Neural progenitor cell (in vitro differentiated cells): ENCODE data around the gene LRRC8B. TPM values are rescaled to one million over a fixed set of nuclear protein-coding genes. Genes with fewer than 3 reads are reported as not detected.

ENCODE experiments used
- DNase-seq: peaks from one replicate; pipeline ENCODE4 v3.0.0-alpha.2; 2016; ENCODE audit warnings: low spot score
- H2AFZ ChIP-seq: fragments of 200-600 bp; sonication (generic); replicated peaks from 2 replicates; pipeline ENCODE4 v1.6.1; 2016; ENCODE audit warnings: antibody characterized with exemption
- H3F3A ChIP-seq: fragments of 200-600 bp; sonication (generic); 2 replicates; pipeline ENCODE4 v1.6.1; 2016; ENCODE audit warnings: antibody characterized with exemption, low read depth
- H3K27ac ChIP-seq: fragments of 200-600 bp; sonication (generic); 2 replicates; pipeline ENCODE4 v1.5.1; 2016; ENCODE audit warnings: mild to moderate bottlenecking
- H3K27me3 ChIP-seq: fragments of 200-600 bp; sonication (generic); 2 replicates; pipeline ENCODE4 v1.6.1; 2016; ENCODE audit warnings: mild to moderate bottlenecking, moderate library complexity
- H3K36me3 ChIP-seq: fragments of 200-600 bp; sonication (generic); 2 replicates; pipeline ENCODE4 v1.5.1; 2016
- H3K4me1 ChIP-seq: fragments of 200-600 bp; sonication (generic); 2 replicates; pipeline ENCODE4 v1.6.1; 2016; ENCODE audit warnings: mixed run types
- H3K4me2 ChIP-seq: fragments of 200-600 bp; sonication (generic); 2 replicates; pipeline ENCODE4 v1.6.1; 2016
- H3K4me3 ChIP-seq: fragments of 200-600 bp; sonication (generic); 2 replicates; pipeline ENCODE4 v1.5.1; 2016
- H3K79me2 ChIP-seq: fragments of 200-600 bp; sonication (generic); 2 replicates; pipeline ENCODE4 v1.6.1; 2016; ENCODE audit warnings: low read depth
- H3K9ac ChIP-seq: fragments of 200-600 bp; sonication (generic); 2 replicates; pipeline ENCODE4 v1.6.1; 2016
- H3K9me3 ChIP-seq: fragments of 200-600 bp; sonication (generic); 2 replicates; pipeline ENCODE4 v1.5.1; 2016; ENCODE audit warnings: low read depth
- H4K20me1 ChIP-seq: fragments of 200-600 bp; sonication (generic); 2 replicates; pipeline ENCODE4 v1.6.1; 2016; ENCODE audit warnings: low read depth
- H3K27ac Mint-ChIP-seq: 3 replicates; pipeline ENCODE4 v1.8.0; 2021; ENCODE audit warnings: mixed read lengths
- H3K27me3 Mint-ChIP-seq: 2 replicates; pipeline ENCODE4 v1.8.0; 2022; ENCODE audit warnings: low read depth, mild to moderate bottlenecking, inconsistent platforms, moderate library complexity, mixed read lengths; ENCODE audit not compliant: insufficient read depth
- H3K36me3 Mint-ChIP-seq: 3 replicates; pipeline ENCODE4 v1.8.0; 2021; ENCODE audit warnings: mixed read lengths
- H3K4me1 Mint-ChIP-seq: 3 replicates; pipeline ENCODE4 v1.8.0; 2021; ENCODE audit warnings: mixed read lengths
- H3K4me3 Mint-ChIP-seq: 3 replicates; pipeline ENCODE4 v1.8.0; 2021; ENCODE audit warnings: mild to moderate bottlenecking, moderate library complexity, mixed read lengths
- H3K9me3 Mint-ChIP-seq: 3 replicates; pipeline ENCODE4 v1.8.0; 2020; ENCODE audit warnings: mixed read lengths
- EZH2 ChIP-seq: fragments of 200-600 bp; sonication (generic); IDR thresholded peaks from 2 replicates; pipeline ENCODE4 v1.6.1; 2017; ENCODE audit warnings: antibody characterized with exemption, mild to moderate bottlenecking, moderate library complexity
- EZH2phosphoT487 ChIP-seq: fragments of 200-600 bp; sonication (generic); IDR thresholded peaks from 2 replicates; pipeline ENCODE4 v1.6.1; 2017; ENCODE audit warnings: antibody characterized with exemption
- total RNA-seq: library from RNA; depleted of rRNA; stranded (reverse); fragments of >200 nt; gene quantifications from 2 replicates; pipeline ENCODE4 v1.2.3, GENCODE V29; 2015; ENCODE audit warnings: low replicate concordance
- TF ChIP-seq, protein P1 (sequence below): fragments of 200-600 bp; sonication (generic); IDR thresholded peaks from 2 replicates; pipeline ENCODE4 v1.5.1; 2017; ENCODE audit warnings: antibody characterized with exemption, mild to moderate bottlenecking

LRRC8B gene
- total RNA-seq, 1 donor from 2014 or later, result 37.3 TPM

DNA sequence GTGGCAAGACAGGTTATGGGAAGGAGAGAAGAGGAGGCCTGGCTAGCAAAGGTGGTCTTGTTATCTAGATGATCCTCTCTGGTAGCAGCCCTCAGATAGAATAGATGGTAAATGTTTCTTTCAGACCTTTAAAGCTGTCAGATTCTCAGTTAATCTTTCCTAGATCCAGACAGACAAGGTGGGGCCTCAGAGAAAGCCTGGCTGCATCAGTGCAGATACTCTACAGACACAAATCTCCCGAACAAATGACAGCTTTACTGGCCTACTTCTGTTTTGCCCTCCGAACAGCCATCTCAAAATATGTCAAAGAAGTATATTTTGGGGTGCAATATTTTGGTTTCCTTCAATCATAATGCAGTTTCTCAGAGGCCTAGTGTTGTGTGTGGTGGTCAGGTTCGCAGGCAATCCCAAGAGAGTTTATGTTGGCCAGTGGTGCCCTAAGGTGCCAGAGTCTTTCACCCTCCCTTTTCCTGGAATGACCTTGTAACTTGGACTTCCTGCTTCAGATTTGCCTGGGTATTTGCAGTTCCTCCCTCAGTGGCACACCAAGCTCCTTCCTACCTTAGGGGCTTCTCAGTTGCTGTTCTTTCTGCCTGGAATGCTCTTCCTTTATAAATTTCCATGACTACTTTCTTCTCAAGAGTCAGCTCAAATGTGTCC, 7.0 kb downstream of the LRRC8B start:
- no peak for DNase-seq
- peaks cover 16% of the 10 kb centered on the region for H3K36me3 Mint-ChIP-seq
- Histone ChIP-seq H3K27me3 (no peaks in the 10 kb centered on the region), H3K36me3 (no peaks in the 10 kb centered on the region), H3K9ac (no peak overlapping the region), H4K20me1 (peaks cover 54% of the 10 kb centered on the region), H3K79me2 (peaks cover 98% of the 10 kb centered on the region), H3F3A (peaks cover 14% of the 10 kb centered on the region), H3K27ac (no peak overlapping the region), H3K4me1 (peaks cover 28% of the 10 kb centered on the region), H3K9me3 (no peaks in the 10 kb centered on the region), H3K4me2 (peak overlapping the region; percentile 74), H3K4me3 (no peak overlapping the region), H2AFZ (no peak overlapping the region)
- TF ChIP-seq EZH2 (no peak), EZH2phosphoT487 (no peak)
- TF ChIP-seq, protein P1, sequence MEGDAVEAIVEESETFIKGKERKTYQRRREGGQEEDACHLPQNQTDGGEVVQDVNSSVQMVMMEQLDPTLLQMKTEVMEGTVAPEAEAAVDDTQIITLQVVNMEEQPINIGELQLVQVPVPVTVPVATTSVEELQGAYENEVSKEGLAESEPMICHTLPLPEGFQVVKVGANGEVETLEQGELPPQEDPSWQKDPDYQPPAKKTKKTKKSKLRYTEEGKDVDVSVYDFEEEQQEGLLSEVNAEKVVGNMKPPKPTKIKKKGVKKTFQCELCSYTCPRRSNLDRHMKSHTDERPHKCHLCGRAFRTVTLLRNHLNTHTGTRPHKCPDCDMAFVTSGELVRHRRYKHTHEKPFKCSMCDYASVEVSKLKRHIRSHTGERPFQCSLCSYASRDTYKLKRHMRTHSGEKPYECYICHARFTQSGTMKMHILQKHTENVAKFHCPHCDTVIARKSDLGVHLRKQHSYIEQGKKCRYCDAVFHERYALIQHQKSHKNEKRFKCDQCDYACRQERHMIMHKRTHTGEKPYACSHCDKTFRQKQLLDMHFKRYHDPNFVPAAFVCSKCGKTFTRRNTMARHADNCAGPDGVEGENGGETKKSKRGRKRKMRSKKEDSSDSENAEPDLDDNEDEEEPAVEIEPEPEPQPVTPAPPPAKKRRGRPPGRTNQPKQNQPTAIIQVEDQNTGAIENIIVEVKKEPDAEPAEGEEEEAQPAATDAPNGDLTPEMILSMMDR, result no peak
- H3K9me3 Mint-ChIP-seq, result no peaks in the 10 kb centered on the region
- H3K4me1 Mint-ChIP-seq, result peaks cover 5% of the 10 kb centered on the region
- H3K27ac Mint-ChIP-seq, result no peak overlapping the region
- H3K27me3 Mint-ChIP-seq, result no peaks in the 10 kb centered on the region
- H3K4me3 Mint-ChIP-seq, result no peak overlapping the region

DNA sequence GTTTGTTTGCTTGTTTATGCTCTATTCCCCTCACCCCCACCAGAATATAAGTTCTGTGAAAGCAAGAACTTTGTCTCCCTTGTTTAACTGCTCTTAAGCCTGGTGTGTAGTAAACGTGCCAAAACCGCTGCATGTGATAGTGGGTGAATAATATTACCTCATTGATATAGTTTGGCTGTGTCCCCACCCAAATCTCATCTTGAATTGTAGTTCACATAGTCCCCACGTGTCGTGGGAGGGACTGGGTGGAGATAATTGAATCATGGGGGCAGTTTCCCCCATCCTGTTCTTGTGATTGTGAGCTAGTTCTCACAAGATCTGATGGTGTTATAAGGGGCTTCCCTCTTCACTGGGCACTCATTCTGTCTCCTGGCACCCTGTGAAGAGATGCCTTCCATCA, 7.6 kb downstream of the LRRC8B start:
- no peaks in the 10 kb centered on the region for H3K36me3 ChIP-seq
- peaks cover 14% of the 10 kb centered on the region for H3F3A ChIP-seq
- no peak overlapping the region for H3K4me3 ChIP-seq
- no peak for DNase-seq
- H3K36me3 Mint-ChIP-seq, result peaks cover 21% of the 10 kb centered on the region
- no peaks in the 10 kb centered on the region for H3K9me3 Mint-ChIP-seq
- H3K4me1 Mint-ChIP-seq, result peaks cover 5% of the 10 kb centered on the region
- H3K4me3 Mint-ChIP-seq, result no peak overlapping the region
- no peaks in the 10 kb centered on the region for H3K27me3 ChIP-seq
- H3K79me2 ChIP-seq, result peaks cover 98% of the 10 kb centered on the region
- no peak overlapping the region for H3K27ac ChIP-seq
- no peak overlapping the region for H3K27ac Mint-ChIP-seq
- no peaks in the 10 kb centered on the region for H3K9me3 ChIP-seq
- no peak overlapping the region for H3K4me2 ChIP-seq
- peaks cover 48% of the 10 kb centered on the region for H4K20me1 ChIP-seq
- TF ChIP-seq, protein P1, result no peak
- no peak for TF ChIP-seq EZH2
- TF ChIP-seq EZH2phosphoT487, result no peak
- no peak overlapping the region for H3K9ac ChIP-seq
- H3K4me1 ChIP-seq, result peaks cover 21% of the 10 kb centered on the region
- no peak overlapping the region for H2AFZ ChIP-seq
- H3K27me3 Mint-ChIP-seq, result no peaks in the 10 kb centered on the region

DNA sequence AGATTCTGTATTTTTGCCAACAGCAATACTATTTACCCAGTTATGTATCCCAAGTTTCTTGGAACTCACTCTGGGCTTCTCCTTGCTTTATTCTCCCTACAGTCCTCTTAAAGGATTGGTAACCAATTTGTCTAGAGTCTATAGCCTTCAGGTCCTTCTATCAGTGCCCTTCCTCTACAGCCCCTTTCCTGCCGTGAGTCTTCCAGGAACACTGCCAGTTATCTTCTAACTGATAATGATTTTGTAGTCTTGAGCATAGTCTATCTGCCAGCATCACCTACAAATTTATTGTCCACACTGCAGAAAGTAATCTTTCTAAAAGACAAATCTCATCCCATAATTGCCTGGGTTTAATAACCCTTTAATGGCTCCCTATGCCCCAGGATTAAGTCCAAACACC, 8.2 kb downstream of the LRRC8B start:
- no peak for TF ChIP-seq EZH2phosphoT487
- H4K20me1 ChIP-seq, result peaks cover 43% of the 10 kb centered on the region
- no peak overlapping the region for H2AFZ ChIP-seq
- peaks cover 98% of the 10 kb centered on the region for H3K79me2 ChIP-seq
- H3K27me3 ChIP-seq, result no peaks in the 10 kb centered on the region
- H3K4me2 ChIP-seq, result no peak overlapping the region
- peaks cover 14% of the 10 kb centered on the region for H3F3A ChIP-seq
- Mint-ChIP-seq H3K27me3 (no peaks in the 10 kb centered on the region), H3K36me3 (peaks cover 21% of the 10 kb centered on the region), H3K4me3 (no peak overlapping the region), H3K27ac (no peak overlapping the region), H3K4me1 (peaks cover 5% of the 10 kb centered on the region), H3K9me3 (no peaks in the 10 kb centered on the region)
- no peak overlapping the region for H3K9ac ChIP-seq
- DNase-seq, result no peak
- no peak overlapping the region for H3K27ac ChIP-seq
- peaks cover 21% of the 10 kb centered on the region for H3K4me1 ChIP-seq
- H3K4me3 ChIP-seq, result no peak overlapping the region
- no peaks in the 10 kb centered on the region for H3K9me3 ChIP-seq
- H3K36me3 ChIP-seq, result no peaks in the 10 kb centered on the region

DNA sequence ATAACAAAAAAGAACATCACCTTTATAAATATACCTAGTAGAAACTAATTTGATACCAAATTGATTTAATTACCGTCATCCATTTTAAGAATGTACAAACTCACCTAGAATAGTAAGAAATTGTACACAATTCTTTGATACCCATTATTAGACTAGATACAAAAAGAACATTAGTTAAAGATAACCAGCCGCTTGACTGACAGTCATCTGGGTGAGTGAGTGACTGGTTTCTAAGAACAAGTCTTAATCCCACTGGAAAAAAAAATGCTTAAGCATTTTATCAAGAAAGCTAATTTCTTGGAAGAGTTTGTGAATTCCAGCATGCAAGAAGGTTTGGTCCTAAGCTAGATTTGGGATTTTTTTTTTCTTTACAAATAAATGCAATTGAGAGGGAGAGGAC, 10.9 kb downstream of the LRRC8B start:
- H3K9ac ChIP-seq, result no peak overlapping the region
- H3K27ac ChIP-seq, result no peak overlapping the region
- no peaks in the 10 kb centered on the region for H3K9me3 ChIP-seq
- H3K9me3 Mint-ChIP-seq, result no peaks in the 10 kb centered on the region
- peaks cover 99% of the 10 kb centered on the region for H3K79me2 ChIP-seq
- H3K4me1 Mint-ChIP-seq, result peaks cover 10% of the 10 kb centered on the region
- no peak overlapping the region for H3K4me3 ChIP-seq
- H3K27me3 ChIP-seq, result no peaks in the 10 kb centered on the region
- no peaks in the 10 kb centered on the region for H3K36me3 ChIP-seq
- peaks cover 22% of the 10 kb centered on the region for H3K4me1 ChIP-seq
- H3K27ac Mint-ChIP-seq, result no peak overlapping the region
- no peak overlapping the region for H2AFZ ChIP-seq
- peaks cover 24% of the 10 kb centered on the region for H3K36me3 Mint-ChIP-seq
- H3K4me3 Mint-ChIP-seq, result no peak overlapping the region
- no peak overlapping the region for H3K4me2 ChIP-seq
- peaks cover 25% of the 10 kb centered on the region for H4K20me1 ChIP-seq
- TF ChIP-seq, protein P1, result no peak
- TF ChIP-seq EZH2, result no peak
- TF ChIP-seq EZH2phosphoT487, result no peak
- H3K27me3 Mint-ChIP-seq, result no peaks in the 10 kb centered on the region
- H3F3A ChIP-seq, result peaks cover 10% of the 10 kb centered on the region
- no peak for DNase-seq
